Heart right ventricle (tissue), 16 donors: Measurements from ENCODE around the gene DFFA. TPM values are rescaled to one million over a fixed set of nuclear protein-coding genes. Genes with fewer than 3 reads are reported as not detected.

ENCODE experiments used
- ATAC-seq, 8 donors: fragments of 200-7000 bp; cut with Tn5 transposase; one replicate each; pipeline ENCODE4 v1.9.1; 2020; ENCODE audit warnings: mild to moderate bottlenecking in 8 of 8, moderate library complexity in 8 of 8, moderate number of reproducible peaks in 1 of 8
- DNase-seq, 2 donors: peaks; one replicate each; pipeline ENCODE4 v3.0.0-alpha.2; 2020
- H3K27ac ChIP-seq, 10 donors: fragments of 200-600 bp; sonication (generic) in 2 of 10; one replicate each; pipeline versions ENCODE4 v1.5.0 to v1.8.0; 2020 to 2022; ENCODE audit warnings: mild to moderate bottlenecking in 3 of 10
- H3K27me3 ChIP-seq, 7 donors: fragments of 200-600 bp; one replicate each; pipeline ENCODE4 v1.8.0; 2021 to 2022; ENCODE audit warnings: mild to moderate bottlenecking in 2 of 7
- H3K36me3 ChIP-seq, 9 donors: fragments of 200-600 bp; sonication (generic) in 1 of 9; one replicate each; pipeline versions ENCODE4 v1.5.0 to v1.8.0; 2020 to 2022; ENCODE audit warnings: mild to moderate bottlenecking in 2 of 9
- H3K4me1 ChIP-seq, 9 donors: fragments of 200-600 bp; sonication (generic) in 1 of 9; one replicate each; pipeline versions ENCODE4 v1.5.0 to v1.8.0; 2020 to 2022; ENCODE audit warnings: mild to moderate bottlenecking in 4 of 9
- H3K4me3 ChIP-seq, 10 donors: fragments of 200-600 bp; sonication (generic) in 2 of 10; one replicate each; pipeline versions ENCODE4 v1.5.0 to v1.8.0; 2020 to 2022; ENCODE audit warnings: mild to moderate bottlenecking in 7 of 10, moderate library complexity in 2 of 10
- H3K9me3 ChIP-seq, 11 donors: fragments of 200-600 bp in 10 of 11; sonication (generic) in 2 of 11; one replicate each; pipeline versions ENCODE4 v1.5.0 to v1.8.0; 2013 to 2022; ENCODE audit warnings: mild to moderate bottlenecking in 2 of 11, control low read depth in 1 of 11, moderate library complexity in 1 of 11
- CTCF ChIP-seq, 9 donors: fragments of 200-600 bp; sonication (generic) in 2 of 9; IDR thresholded peaks; one replicate each; pipeline versions ENCODE4 v1.5.0 to v1.8.0; 2021 to 2022; ENCODE audit warnings: antibody characterized with exemption in 9 of 9, mild to moderate bottlenecking in 5 of 9, moderate library complexity in 1 of 9
- WGBS, 2 donors: extraction: QIAGEN DNeasy Blood & Tissue Kit; methylation state at CpG; one replicate each; pipeline ENCODE4 v1.1.7; 2013; ENCODE audit warnings: inconsistent platforms in 1 of 2; 5-methylcytosine and 5-hydroxymethylcytosine counted together
- intact Hi-C, 10 donors: fragments of 100-400 bp; cut with DNase I; formaldehyde crosslinking; loops; one replicate each; pipeline versions ENCODE4 v1.11.1 to v1.14.2; 2022
- polyA plus RNA-seq, 2 donors: library from polyadenylated mRNA; stranded (reverse); fragments of 200-250 nt; gene quantifications; one replicate each; pipeline ENCODE4 v1.2.3, GENCODE V29; 2013
- total RNA-seq, 10 donors: library from RNA; stranded (reverse); fragmentation: NEBNext Ultra II Directional in 3 of 10; extraction: Animal tissue kit (Norgen Biotek cat#: 25700) in 3 of 10; gene quantifications; one replicate each; pipeline versions ENCODE4 v1.2.1 to v1.2.4, GENCODE V29; 2021 to 2023
- donor health status: Arrhythmogenic right ventricular cardiomyopathy.
- donor health status: ischemic (EF 13 %, LVEDD 7.1; RV severe dilation, severe dysfunction).
- donor health status: healthy with polysubstance abuse.
- donor health status: DM: no; HTN: yes; CAD: no.
- donor health status: DM: no; HTN: no; CAD: no.
- donor health status: ischemic (EF 25% LVEDD 6.9; RV normal size, moderate dysfunction).
- donor health status: ischemic (EF 25% LVEDD 5.7; RV mildly dilated, moderate dysfunction).
- donor health status: healthy.
- donor health status: DM: yes; HTN: yes; CAD: no.
- donor health status: Ischemic cardiomyopathy.
- donor health status: ischemic (EF 35%, LVEDD 5.7; RV mildly dilated, moderate dysfunction).
- donor health status: nonischemic (EF 11% LVEDD 7.7; RV severe dilation, severe dysfunction).
- donor health status: DM: yes; HTN: yes; CAD: no.
- donor health status: PGD.
- donor health status: ischemic (EF 29% LVEDD 5.4; RV normal size, mild dysfunction).
- donor health status: nonischemic (EF 23%, LVEDD 6.1; RV moderate dilation, normal function).

DFFA gene
- total and polyA plus RNA-seq, 12 donors: 9.1 to 26.7 (median 23.0) TPM

- intact Hi-C loops: no loop called here
- ATAC-seq: no peak
- H3K4me3 ChIP-seq: no peak overlapping the region
- H3K4me1 ChIP-seq: peaks cover 0 to 12% (median 0%) of the 10 kb centered on the region in 9 donors
- 42 to 44% methylated on average over 6 of the region's 6 CpGs for WGBS, 2 donors
- peak overlapping the region in 1 of 10 donors; percentile 10 for H3K27ac ChIP-seq
- peaks cover 0 to 6% (median 0%) of the 10 kb centered on the region in 11 donors for H3K9me3 ChIP-seq
- H3K27me3 ChIP-seq: no peaks in the 10 kb centered on the region
- H3K36me3 ChIP-seq: peaks cover 0 to 5% (median 0%) of the 10 kb centered on the region in 9 donors
- DNase-seq: no peak
- no peak for TF ChIP-seq CTCF (IDR thresholded peaks at IDR 0.05)
These were observed 21.5 kb downstream of the DFFA start for GRCh38 chr1:10450836-10451235.

- intact Hi-C loops: no loop called here
- WGBS, 2 donors: 79 to 82% methylated on average over 21 of the region's 21 CpGs
- no peak for DNase-seq
These were observed 22.0 kb downstream of the DFFA start for GRCh38 chr1:10450156-10450814.

GRCh38 chr1:10449751-10450150, 22.6 kb downstream of the DFFA start, which contains the start of gene CORT:
Gene CORT (plus strand): TSS chr1:10450031. CDS start chr1:10450224, 193 bp downstream.
- intact Hi-C loops: no loop called here
- peak within 1 kb of the TSS in 1 of 10 donors; percentile 10 for H3K27ac ChIP-seq
- H3K9me3 ChIP-seq: peaks cover 0 to 5% (median 0%) of the 10 kb centered on the region in 11 donors

More at GRCh38 chr1:10450156-10450814, 22.0 kb downstream of the DFFA start:
- no peaks in the 10 kb centered on the region for H3K27me3 ChIP-seq
- peaks cover 0 to 12% (median 0%) of the 10 kb centered on the region in 9 donors for H3K4me1 ChIP-seq
- peaks cover 0 to 5% (median 0%) of the 10 kb centered on the region in 9 donors for H3K36me3 ChIP-seq
- TF ChIP-seq CTCF (IDR thresholded peaks at IDR 0.05): no peak
- peaks cover 0 to 6% (median 0%) of the 10 kb centered on the region in 11 donors for H3K9me3 ChIP-seq
- peak in 1 of 8 donors; percentile 53 for ATAC-seq
- H3K4me3 ChIP-seq: no peak overlapping the region
- H3K27ac ChIP-seq: no peak overlapping the region

More at GRCh38 chr1:10449751-10450150, 22.6 kb downstream of the DFFA start, which contains the start of gene CORT:
- H3K27me3 ChIP-seq: no peaks in the 10 kb centered on the region
- DNase-seq: no peak
- ATAC-seq: no peak
- peaks cover 0 to 12% (median 0%) of the 10 kb centered on the region in 9 donors for H3K4me1 ChIP-seq
- peaks cover 0 to 8% (median 0%) of the 10 kb centered on the region in 9 donors for H3K36me3 ChIP-seq
- H3K4me3 ChIP-seq: no peak within 1 kb of the TSS
- TF ChIP-seq CTCF (IDR thresholded peaks at IDR 0.05): no peak
- WGBS, 2 donors: 83 to 88% methylated on average over 10 of the region's 10 CpGs
